HL-60 (cell line): Measurements from ENCODE around the gene ARMH1.
A peak's percentile ranks its signal among the peaks of the same experiment; 100 is the strongest.

ENCODE experiments used
- DNase-seq, 2 experiments: peaks; one replicate each; pipeline ENCODE4 v3.0.0-alpha.2; 2010 to 2020; ENCODE audit warnings: low read depth in 1 of 2, low spot score in 1 of 2
- H3K27ac ChIP-seq: fragments of 250-450 bp; sonication (Bioruptor Pico); replicated peaks from 2 replicates; pipeline ENCODE4 v1.5.1; 2020; ENCODE audit warnings: mild to moderate bottlenecking, moderate library complexity
- H3K27me3 ChIP-seq: fragments of 250-450 bp; sonication (Bioruptor Pico); 2 replicates; pipeline ENCODE4 v1.5.1; 2021; ENCODE audit warnings: mild to moderate bottlenecking, moderate library complexity; ENCODE audit not compliant: insufficient read depth, poor library complexity, severe bottlenecking
- H3K4me3 ChIP-seq: replicated peaks from 2 replicates; pipeline ENCODE4 v1.5.1; 2011; ENCODE audit warnings: mild to moderate bottlenecking, control low read depth, low read length; ENCODE audit not compliant: insufficient read depth
- GABPA ChIP-seq: IDR thresholded peaks from 2 replicates; pipeline ENCODE4 v1.6.1; 2012; ENCODE audit warnings: low read depth
- POLR2AphosphoS5 ChIP-seq: IDR thresholded peaks from 2 replicates; pipeline ENCODE4 v1.6.1; 2012; ENCODE audit warnings: low read depth
- SPI1 ChIP-seq: IDR thresholded peaks from 2 replicates; pipeline ENCODE4 v1.6.1; 2012; ENCODE audit warnings: low read depth, mild to moderate bottlenecking, borderline replicate concordance
- TF ChIP-seq, protein P1 (sequence below): IDR thresholded peaks from one replicate; pipeline ENCODE4 v1.5.1; 2011; ENCODE audit warnings: low read length, control low read depth, inconsistent platforms; ENCODE audit not compliant: insufficient read depth
- TF ChIP-seq, protein P2 (sequence below): IDR thresholded peaks from 2 replicates; pipeline ENCODE4 v1.6.1; 2012; ENCODE audit warnings: low read depth; ENCODE audit not compliant: insufficient replicate concordance

The ARMH1 gene

GRCh38 chr1:44630116-44630515 is 44.4 kb upstream of the ARMH1 start:
- TF ChIP-seq, protein P1, sequence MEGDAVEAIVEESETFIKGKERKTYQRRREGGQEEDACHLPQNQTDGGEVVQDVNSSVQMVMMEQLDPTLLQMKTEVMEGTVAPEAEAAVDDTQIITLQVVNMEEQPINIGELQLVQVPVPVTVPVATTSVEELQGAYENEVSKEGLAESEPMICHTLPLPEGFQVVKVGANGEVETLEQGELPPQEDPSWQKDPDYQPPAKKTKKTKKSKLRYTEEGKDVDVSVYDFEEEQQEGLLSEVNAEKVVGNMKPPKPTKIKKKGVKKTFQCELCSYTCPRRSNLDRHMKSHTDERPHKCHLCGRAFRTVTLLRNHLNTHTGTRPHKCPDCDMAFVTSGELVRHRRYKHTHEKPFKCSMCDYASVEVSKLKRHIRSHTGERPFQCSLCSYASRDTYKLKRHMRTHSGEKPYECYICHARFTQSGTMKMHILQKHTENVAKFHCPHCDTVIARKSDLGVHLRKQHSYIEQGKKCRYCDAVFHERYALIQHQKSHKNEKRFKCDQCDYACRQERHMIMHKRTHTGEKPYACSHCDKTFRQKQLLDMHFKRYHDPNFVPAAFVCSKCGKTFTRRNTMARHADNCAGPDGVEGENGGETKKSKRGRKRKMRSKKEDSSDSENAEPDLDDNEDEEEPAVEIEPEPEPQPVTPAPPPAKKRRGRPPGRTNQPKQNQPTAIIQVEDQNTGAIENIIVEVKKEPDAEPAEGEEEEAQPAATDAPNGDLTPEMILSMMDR = no peak
- no peak for TF ChIP-seq SPI1
- TF ChIP-seq, protein P2, sequence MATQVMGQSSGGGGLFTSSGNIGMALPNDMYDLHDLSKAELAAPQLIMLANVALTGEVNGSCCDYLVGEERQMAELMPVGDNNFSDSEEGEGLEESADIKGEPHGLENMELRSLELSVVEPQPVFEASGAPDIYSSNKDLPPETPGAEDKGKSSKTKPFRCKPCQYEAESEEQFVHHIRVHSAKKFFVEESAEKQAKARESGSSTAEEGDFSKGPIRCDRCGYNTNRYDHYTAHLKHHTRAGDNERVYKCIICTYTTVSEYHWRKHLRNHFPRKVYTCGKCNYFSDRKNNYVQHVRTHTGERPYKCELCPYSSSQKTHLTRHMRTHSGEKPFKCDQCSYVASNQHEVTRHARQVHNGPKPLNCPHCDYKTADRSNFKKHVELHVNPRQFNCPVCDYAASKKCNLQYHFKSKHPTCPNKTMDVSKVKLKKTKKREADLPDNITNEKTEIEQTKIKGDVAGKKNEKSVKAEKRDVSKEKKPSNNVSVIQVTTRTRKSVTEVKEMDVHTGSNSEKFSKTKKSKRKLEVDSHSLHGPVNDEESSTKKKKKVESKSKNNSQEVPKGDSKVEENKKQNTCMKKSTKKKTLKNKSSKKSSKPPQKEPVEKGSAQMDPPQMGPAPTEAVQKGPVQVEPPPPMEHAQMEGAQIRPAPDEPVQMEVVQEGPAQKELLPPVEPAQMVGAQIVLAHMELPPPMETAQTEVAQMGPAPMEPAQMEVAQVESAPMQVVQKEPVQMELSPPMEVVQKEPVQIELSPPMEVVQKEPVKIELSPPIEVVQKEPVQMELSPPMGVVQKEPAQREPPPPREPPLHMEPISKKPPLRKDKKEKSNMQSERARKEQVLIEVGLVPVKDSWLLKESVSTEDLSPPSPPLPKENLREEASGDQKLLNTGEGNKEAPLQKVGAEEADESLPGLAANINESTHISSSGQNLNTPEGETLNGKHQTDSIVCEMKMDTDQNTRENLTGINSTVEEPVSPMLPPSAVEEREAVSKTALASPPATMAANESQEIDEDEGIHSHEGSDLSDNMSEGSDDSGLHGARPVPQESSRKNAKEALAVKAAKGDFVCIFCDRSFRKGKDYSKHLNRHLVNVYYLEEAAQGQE = no peak
- TF ChIP-seq POLR2AphosphoS5 = no peak
- no peak for TF ChIP-seq GABPA
- H3K27me3 ChIP-seq = no peaks in the 10 kb centered on the region
- no peak for DNase-seq
- H3K27ac ChIP-seq = no peak overlapping the region
- H3K4me3 ChIP-seq = no peak overlapping the region

- TF ChIP-seq SPI1 = peak; percentile 26; the same call in 1 of the 2 replicates
- TF ChIP-seq, protein P2 = no peak
- Histone ChIP-seq H3K4me3 (peak overlapping the region; percentile 50), H3K27ac (peak overlapping the region; percentile 96), H3K27me3 (no peaks in the 10 kb centered on the region)
- DNase-seq = no peak
Observed at GRCh38 chr1:44631333-44631646, 43.2 kb upstream of the ARMH1 start.

- peak; percentile 89 to 90 for DNase-seq
- Histone ChIP-seq H3K27me3 (no peaks in the 10 kb centered on the region), H3K27ac (peak overlapping the region; percentile 96), H3K4me3 (peak overlapping the region; percentile 50)
- TF ChIP-seq SPI1 = peak; percentile 52; the same call in 1 of the 2 replicates
- TF ChIP-seq, protein P1 = no peak
- TF ChIP-seq, protein P2 = peak; percentile 71
- TF ChIP-seq POLR2AphosphoS5 = peak; percentile 89
- TF ChIP-seq GABPA = no peak
Observed at GRCh38 chr1:44631647-44632539, 42.6 kb upstream of the ARMH1 start.
